HG03097 (cell line): ENCODE measurements around the gene FAT2.

Experiments used
- ATAC-seq: cut with Tn5 transposase; IDR thresholded peaks from one replicate; pipeline ENCODE4 v1.9.1; 2021; ENCODE audit not compliant: unreplicated experiment, low FRiP score

FAT2 gene

DNA sequence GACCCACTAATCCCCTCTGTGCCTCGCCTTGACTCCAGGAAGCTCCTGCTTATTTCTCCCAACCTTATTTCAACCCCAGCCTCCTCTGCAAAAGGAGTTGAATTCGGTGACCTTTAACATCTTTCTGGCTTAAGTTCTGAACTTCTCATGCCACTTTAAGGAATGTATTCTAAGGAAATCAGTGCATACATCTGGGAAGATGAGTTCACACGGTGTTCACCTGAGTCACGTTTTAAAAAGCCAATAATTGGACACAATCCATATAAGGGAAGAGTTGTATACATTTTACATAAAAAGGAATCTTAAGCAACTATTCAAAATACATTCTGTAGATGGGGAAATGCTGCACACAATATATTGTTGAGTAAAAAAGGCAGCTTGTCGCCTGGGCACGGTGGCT, 33.2 kb downstream of the FAT2 start:
- ATAC-seq, result no peak

DNA sequence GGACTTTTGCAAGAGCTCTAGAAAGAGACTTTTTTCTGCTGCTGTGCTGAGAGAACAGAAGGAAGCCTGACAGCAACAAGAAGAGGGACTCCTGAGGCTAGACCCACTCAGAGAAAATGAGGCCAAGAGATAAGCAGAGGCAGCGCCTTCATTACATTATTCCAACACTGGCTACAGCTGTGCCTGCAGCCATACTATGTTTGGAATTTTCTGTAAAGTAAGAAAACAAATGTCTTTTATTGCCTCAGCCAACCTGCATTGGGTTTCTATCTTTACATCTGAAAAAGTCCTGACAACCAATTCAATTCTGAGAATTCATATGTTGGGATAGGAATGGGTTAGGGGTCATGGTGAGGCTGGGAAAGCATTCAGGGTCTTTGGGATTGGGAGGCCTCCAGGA, 33.7 kb downstream of the FAT2 start:
- ATAC-seq, result no peak

DNA sequence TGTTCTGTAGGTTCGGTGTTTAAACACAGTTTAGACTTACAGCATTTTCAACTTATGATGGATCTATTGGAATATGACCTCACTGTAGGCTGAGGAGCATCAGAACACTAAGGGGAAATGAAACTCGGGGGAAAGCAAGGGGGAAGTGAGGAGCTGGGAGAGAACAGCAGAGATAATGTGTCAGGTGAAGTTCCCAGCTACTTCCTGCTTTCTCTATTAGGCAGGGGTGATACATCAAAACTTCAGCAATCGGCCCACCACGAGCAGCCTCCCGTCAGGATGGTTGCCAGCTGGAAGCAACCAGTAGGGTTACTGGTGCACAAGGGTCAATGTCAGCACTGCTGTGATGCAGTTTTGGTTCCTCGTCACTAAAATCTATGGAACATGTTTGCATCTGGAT, 34.3 kb downstream of the FAT2 start:
- no peak for ATAC-seq

DNA sequence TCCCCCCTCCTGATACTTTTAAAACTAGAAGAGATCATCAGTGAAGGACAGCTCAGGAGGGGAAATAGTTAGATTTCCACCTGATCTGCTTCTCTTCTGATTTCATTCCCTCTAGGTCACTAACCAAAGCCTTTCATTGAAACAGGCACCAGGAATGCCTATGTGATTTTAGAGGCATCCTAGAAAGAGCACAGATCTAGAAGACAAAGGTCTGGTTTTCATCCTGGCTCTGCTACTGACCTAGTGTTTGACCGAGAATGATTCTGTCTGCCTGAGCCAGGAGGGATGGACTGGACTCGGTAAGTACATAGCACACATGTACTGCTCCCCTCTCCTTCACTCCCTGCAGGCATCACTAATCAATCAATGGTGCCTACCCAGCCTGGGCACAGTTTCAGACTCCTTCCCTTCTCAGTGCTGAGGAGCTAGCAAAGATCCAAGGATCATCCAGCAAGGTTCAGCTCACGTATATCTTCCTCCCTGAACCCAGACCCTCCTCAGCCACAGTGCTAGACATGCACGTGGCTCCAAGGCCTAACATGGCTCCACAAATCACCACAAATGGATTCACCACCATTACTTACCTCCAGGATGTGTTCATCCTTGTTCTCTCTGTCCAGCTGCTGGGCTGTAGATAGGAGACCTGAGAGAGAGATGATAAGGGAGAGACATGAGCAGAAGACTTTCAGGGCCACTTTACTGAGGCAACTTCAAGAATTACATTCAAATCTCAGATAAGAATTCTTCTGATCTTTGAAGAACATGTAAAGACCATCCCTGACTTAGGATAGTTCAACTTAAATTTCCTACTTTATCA, 35.2 kb downstream of the FAT2 start:
- no peak for ATAC-seq

DNA sequence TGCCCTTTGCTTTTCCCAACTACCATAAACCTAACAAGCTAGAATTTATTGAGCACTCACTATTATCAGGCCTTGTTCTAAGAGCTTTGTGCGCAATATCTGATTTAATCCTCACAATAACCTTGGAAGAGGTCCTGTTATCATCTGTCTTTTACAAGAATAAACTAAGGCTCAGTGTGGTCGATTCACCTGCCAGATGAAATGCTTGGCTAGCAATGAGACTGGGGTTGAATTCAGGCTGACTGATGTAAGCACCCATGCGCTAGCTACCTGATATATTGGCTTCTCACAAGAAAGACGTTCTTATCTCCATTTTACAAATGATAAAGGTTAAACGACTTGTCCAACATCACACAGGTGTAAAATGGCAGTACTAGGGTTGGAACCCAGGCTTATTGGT, 37.4 kb downstream of the FAT2 start:
- no peak for ATAC-seq

DNA sequence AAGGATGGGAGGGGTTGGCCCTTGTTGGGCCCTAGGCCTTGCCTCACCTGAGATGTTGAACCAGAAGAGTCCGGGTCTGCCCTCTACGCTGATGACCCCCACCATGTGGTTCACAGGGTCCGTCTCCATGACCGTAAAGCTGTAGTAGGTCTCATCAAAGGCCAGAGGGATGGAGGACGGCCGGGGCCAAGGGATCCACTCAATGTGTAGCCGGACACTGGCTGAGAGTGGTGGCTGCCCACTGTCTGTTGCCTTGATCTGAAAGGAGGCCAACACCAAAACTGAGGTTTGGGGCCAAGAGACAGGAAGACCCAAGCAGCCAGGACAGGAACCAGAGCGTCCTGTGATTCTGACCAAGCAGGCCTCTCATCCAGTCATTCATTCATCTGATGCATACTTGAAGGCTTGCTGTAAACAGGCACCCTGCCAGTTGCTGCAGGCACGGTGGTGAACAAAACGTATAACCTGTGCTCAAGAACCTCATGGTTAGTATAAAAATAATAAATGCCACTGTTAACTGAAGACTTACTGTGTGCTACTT, 37.9 kb downstream of the FAT2 start:
- ATAC-seq, result no peak

DNA sequence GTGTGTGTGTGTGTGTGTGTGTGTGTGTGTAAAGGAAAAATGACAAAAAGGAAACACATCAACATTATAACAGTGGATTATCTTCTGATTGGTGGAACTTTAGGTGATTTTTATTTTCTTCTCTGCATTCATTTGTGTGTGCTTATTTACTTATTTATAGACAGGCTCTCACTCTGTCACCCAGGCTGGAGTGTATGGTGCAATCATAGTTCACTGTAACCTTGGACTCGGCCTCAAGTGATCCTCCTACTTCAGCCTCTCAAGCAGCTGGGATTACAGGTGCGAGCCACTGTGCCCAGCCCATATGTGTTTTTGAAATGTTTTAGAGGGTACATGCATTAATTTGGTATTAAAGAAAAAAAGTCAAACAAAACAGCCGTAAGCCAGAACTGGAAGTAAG, 39.1 kb downstream of the FAT2 start:
- no peak for ATAC-seq

DNA sequence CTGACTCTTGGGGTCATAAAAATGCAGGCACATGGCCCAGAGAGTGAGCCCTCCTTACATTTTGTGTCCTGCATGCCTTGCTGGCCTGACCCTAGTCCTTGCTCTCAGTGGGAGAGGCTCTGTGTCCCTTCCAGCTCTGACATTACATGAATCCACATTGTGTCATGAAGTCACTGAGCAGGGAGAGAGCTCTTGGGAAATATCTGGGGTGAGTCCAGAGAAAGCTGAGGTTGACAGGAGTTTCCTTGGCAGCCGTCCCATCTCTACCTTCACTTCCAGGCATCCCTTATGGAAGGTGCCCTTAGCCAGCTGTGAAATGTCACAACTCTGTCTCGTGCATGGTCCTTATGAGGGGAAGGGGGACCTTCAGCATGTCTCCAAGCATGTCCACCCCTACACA, 41.0 kb downstream of the FAT2 start:
- no peak for ATAC-seq

DNA sequence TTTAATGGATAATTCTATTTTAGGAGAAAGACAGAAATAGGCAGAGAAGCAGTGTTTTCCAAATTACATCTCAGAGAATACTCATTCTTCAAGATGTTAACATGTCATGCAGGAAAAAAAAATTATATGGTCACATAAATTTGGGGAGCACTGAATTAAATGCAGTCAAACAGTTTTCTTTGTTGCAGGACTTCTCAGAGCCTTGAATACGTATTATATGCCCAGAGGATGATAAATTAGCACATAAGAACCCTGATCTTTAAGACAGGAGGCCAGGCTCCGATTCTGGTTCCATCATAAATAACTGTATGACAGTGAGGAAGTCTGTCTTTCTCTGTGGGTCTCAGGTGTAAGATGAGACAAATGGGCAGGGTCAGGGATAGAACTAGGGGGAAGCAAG, 41.4 kb downstream of the FAT2 start:
- no peak for ATAC-seq

DNA sequence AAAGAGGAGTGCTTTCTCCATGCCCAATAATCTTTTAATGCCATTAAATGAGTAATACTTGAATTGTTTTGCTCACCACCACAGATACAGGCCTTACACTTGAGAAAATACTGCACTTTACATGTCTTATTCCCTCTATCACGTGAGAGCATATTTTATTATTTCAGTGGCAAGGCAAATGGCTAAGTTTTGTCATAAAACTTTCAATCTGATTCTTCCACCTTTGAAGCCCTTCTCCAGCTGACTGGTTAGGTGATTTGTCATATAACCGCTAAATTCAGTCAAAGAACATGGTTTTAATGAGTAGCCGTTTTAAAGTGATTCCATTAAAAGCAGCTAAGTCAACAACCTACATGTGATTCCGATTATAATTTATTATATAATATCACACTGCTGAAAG, 43.8 kb downstream of the FAT2 start:
- no peak for ATAC-seq

DNA sequence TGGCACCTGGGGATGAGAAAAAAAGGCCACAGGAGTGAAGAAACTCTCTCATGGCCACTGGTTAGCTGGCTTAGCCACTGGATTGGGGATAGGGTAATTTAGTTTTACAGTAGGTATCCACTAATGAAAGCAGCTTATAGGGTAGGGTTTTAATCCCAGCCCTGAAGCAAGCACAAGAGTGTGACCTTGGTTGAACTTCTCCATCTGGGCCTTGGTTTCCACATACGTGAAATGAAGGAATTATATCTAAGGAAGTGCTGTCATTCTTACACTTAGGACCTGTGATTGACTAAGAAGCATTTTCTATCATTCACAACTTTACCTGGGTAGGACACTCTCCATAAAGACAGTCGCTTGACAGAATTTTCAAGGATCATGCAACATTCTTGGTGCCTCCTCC, 49.6 kb downstream of the FAT2 start:
- no peak for ATAC-seq
